ENCODE data around the gene CLCN4. TPM values are rescaled to one million over a fixed set of nuclear protein-coding genes. Genes with fewer than 3 reads are reported as not detected.

CLCN4 gene
- total RNA-seq, 1 donor from 2014 or later, result 4.2 TPM

DNA sequence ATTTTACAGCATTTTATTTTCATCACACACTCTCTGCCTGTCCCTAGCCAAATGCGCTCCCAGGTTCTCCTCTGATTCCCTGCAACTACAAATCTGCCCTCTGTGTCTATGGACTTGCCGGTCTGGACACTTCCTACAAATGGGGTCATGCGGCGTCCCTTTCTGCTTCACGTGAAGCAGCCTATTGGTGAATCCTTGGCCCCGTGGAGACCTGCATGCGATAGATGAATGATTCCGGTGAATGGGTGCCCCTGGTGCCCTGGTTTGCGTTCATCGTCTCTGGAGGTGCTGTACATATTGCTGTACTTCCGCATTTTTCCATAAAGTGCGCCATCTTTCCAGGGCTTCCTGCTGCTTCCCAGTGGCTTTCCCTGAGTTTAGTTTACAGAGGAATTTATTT, 27.5 kb upstream of the CLCN4 start:
- DNase-seq (ENCODE audit: low read depth), result no peak

DNA sequence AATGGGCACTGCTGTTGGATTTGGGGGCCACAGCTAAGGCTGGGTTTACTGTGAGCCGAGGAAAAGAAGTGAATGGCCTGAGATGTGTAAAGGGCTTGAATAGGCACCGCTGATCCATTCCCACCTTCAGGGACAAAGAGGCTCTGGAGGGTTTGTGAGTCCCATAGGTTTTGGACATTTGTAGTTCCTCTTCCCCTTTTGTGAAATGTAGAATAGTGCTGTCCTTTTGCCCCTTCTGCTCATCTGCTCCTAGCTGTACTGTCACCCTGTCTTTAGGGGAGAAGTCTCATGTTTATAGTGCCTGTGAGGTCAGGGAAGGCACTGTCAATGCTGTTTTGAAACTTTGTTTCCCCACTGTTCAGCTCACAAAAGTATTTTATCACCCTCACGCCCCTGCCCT, 26.4 kb upstream of the CLCN4 start:
- DNase-seq (ENCODE audit: low read depth), result no peak

DNA sequence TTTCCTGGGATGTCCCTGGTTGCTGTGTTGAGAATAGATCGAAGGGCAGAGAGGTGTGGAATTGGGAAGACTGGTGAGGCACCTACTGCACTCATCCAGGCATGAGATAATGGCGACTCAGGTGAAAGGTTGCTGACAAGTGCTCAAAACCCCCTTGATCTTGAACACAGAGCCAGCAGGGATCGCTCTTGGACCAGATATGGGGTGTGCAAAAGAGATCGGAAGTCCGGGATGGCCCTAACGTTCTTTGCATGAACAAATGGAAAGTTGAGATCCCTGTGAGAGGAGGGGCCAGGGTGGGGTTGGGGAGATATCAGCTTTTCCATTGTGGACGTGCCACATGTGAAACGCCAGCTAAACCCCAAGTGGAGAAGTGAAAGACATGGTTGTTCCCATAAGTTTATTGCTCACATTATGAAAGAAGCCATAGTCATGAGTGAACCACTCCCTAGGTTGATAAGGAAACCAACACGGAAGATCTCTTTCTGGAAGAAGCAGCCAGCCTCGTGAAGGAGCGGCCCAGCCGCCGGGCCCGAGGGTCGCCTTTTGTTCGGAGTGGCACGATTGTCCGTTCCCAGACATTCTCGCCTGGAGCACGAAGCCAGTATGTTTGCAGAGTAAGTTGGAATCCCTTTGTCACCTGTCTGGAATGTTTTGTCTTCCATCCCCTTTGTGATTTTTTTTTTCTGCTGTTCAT, 22.6 kb upstream of the CLCN4 start:
- DNase-seq (ENCODE audit: low read depth), result no peak

DNA sequence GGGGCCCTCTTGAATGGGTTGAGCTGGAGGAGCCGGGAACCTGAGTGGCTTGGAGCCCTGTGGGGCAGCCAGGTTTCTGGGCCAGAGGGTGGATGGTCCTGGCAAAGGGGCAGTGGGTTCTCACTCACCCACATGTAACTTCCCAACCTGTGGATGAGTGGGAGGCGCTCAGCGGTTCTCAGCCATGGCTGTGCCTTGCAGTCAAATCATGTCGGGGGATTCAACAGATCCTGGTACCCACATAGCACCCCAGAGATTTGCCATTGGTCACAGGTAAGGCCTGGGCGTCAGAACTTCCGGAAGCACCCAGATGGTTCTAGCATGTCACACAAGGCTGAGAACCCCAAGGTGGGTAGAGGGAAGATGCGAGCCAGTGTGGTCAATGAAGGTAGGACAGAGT, 21.9 kb upstream of the CLCN4 start:
- DNase-seq (ENCODE audit: low read depth), result no peak

DNA sequence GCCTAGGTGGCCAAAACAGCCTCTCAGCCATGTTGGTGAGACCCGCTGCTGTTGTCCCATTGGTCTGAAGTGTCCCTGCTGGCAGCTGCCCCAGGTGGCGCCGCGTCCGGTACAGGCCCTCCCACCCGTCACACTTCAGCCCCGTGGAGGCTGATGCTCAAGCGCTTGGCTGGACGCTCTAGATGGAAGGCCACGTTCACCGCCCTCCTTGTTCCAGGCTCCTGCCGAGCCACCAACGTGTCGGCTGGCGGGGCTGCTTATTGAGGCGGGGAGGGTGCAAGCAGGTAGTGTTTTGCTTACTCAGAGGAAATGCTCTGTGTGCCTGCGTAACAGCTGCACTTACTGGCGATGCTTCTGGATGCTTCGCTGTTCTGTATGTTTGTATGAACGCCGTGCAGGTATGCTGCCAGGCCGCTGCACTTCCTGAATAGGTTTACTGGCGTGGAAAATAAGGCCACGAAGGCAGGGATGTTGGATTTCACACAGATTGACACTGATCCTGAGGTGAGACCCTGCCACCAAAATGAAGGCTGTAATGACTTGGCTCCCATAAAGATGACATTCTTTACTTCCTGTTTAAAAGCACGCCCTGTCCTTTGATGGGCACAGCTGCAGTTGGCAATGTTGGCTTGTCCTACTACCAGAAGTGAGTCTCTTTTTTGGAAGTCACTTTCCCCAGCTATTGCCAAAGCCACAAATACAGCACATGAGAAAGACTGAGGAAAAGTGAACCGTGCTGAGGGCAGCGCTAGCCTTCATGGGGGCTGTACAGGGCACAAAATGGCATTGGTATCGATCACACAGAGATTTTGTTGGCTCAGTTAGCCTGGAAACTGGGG, 21.0 kb upstream of the CLCN4 start:
- no peak for DNase-seq (ENCODE audit: low read depth)

DNA sequence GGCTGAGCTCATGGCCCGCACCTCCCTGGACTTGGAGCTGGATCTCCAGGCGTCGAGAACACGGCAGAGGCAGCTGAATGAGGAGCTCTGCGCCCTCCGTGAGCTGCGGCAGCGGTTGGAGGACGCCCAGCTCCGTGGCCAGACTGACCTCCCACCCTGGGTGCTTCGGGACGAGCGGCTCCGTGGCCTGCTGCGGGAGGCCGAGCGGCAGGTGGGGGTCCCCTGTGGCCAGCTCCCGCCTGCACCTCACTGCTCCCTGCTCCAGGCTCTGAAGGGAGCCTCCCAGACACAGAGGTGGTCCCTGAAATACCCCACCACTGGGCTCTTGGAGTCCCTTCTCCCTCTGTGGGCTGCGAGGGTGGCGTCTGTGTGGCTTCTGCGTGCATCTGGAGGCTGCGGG, 18.0 kb upstream of the CLCN4 start:
- DNase-seq (ENCODE audit: low read depth), result no peak

DNA sequence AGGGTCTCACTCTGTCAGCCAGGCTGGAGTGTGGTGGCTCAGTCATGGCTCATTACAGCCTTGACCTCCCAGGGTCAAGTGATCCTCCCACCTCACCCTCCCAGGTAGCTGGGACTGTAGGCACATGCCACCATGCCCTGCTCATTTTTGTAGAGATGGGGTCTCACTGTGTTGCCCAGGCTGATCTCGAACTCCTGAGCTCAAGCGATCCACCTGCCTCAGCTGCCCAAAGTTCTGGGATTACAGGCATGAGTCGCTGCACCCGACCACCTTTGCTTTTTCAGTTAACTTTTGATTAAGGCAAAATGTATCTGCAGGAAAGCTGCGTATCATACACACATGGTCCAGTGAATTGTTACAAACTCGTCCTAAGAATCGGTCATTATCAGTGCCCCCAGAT, 16.5 kb upstream of the CLCN4 start:
- DNase-seq (ENCODE audit: low read depth), result no peak

DNA sequence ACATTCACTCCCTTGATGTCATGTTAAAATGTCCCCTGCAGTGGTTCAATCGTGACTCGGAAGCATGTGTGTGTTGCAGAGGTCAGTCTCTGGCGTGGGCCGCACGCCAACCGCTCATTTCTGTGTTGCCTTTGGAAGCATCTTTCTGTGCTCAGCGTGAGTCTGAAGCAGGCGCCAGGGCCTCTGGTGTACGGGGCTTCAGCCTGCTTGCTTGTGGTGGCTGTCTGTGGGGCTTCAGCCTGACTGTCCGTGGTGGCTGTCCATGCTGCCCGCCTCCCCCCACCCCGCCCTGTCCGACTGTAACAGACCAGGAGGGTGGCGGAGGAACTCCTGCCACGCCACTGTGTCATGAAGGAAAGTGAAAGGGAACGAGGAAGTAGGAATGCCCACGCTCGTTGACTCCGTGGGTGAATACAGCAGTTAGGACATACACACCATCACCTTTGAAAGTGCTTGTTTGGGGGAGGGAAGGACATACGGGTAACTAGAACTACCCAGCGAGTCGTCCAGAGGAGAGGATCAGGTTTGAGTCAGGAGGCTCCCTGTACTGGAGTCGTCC, 14.7 kb upstream of the CLCN4 start:
- no peak for DNase-seq (ENCODE audit: low read depth)

DNA sequence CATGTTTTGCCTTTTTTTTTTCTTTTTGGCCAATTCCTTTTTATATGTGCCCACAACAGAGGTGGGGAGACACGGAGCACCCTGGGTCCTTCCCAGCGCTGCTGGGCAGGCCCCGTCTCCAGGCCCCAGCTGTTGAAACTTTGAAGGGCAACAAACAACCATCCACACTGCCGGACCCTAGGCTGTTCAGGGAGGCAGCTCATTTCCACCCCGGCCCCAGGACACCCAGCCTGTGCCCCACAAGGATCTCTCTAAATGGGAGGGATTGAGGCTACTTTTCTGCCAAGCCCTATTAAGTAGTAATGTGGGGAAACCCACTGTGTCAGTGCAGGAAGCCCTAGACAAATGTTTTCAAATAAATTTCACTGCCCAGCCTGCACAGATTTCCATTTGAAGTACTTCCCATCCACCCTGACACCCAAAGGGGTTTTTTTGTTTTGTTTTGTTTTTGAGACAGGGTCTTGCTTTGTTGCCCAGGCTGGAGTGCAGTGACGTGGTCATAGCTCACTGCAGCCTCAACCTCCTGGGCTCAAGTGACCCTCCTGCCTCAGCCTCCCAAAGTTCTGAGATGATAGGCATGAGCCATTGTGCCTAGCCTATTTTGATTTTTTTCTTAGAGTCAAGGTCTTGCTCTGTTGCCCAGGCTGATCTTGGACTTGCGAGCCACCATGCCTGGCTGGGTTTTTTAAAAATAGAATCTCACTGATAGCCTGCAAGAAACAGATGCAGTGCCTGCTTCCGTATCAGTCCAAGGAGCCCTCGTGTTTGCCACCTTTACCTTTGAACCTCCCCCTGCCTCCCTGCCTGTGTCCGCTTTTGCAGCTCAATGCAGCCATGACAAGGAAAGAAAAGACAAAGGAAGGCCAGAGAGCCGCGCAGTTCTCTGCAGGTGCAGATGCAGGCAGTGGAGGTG, 13.4 kb upstream of the CLCN4 start:
- DNase-seq (ENCODE audit: low read depth), result no peak

DNA sequence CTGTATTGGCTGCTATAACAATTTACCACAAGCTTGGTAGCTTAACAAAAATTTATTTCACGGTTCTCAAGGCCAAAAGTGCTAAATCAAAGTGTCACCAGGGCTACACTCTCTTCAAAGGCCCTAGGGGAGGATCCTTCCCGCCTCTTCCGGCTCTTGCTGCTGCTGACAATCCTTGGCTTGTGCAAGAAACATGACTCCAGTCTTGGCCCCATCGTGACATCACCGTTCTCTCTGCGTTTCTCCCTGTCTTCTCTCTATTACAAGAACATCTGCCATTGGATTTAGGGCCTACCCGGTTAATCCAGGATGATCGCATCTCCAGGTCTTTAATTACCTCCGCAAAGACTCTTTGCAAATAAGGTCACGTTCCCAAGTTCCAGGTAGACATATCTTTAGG, 10.4 kb upstream of the CLCN4 start:
- no peak for DNase-seq (ENCODE audit: low read depth)

DNA sequence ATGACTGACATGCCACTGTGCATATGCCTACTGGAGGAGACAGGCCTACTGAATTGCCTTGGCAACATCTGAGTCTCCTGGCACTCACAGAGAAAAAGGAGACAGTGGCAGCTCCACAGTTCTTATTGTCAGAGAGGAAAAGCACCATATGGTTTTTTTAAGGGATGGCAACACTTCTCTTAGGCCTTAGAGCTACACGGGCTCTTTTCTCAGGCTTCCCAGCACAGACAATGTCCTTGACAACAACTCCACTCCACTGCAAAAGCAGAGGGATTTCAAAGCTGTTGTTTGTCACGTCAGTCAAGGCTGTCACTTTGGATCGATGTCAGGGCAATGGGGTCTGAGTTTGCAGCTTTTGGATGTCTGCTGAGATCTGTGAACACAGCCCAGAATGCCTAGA, 4.7 kb upstream of the CLCN4 start:
- DNase-seq (ENCODE audit: low read depth), result no peak

DNA sequence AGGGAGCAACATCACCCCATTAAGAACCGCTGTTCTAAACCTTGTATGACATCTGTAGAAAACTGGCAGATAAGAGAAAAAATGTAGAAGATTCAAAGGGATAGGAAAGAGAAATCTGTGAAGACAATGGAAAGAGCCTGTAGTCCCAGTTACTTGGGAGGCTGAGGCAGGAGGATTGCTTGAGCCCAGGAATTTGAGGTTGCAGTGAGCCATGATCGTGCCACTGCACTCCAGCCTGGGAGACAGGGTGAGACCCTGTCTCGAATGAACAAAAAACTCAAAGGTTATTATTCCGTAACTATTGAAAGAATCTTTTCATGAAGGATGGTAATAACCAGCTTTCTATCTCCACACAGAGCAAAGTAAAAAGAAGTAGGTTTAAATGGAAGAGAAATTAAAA, 1.6 kb upstream of the CLCN4 start:
- DNase-seq (ENCODE audit: low read depth), result no peak

DNA sequence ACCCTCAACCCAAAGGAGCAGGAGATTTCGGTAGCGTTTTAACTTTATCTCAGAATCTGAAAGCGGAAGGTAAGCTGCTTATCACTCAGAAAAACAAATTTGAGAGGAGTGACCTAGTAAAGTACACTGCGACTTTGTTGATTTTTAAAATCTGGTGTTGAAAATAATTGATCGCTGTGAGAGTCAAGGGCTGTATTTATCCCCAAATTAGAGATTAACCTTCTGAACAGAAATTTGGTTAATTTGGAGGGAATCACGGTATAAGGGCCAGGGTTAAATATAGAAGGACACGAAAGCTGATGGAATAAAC, 212 bp downstream of the CLCN4 start:
- DNase-seq (ENCODE audit: low read depth), result no peak

DNA sequence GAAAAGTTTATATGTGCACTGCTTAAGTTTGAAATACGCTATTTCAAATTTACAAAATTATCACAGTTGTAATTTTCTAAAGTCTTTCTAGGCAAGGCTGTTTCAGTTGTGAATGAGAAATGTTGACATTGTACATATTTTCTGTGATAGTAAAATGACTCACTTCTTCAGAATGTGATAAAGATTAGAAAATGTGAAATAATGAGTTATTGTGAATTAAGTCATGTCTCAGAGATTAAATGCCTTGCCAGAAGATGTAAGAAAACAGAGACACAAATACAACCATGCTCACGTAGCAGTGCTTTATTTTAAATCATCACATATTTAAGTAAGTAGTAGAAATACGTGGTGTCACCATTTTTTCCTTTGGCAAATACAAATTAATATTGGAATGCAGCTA, 768 bp downstream of the CLCN4 start:
- no peak for DNase-seq (ENCODE audit: low read depth)

DNA sequence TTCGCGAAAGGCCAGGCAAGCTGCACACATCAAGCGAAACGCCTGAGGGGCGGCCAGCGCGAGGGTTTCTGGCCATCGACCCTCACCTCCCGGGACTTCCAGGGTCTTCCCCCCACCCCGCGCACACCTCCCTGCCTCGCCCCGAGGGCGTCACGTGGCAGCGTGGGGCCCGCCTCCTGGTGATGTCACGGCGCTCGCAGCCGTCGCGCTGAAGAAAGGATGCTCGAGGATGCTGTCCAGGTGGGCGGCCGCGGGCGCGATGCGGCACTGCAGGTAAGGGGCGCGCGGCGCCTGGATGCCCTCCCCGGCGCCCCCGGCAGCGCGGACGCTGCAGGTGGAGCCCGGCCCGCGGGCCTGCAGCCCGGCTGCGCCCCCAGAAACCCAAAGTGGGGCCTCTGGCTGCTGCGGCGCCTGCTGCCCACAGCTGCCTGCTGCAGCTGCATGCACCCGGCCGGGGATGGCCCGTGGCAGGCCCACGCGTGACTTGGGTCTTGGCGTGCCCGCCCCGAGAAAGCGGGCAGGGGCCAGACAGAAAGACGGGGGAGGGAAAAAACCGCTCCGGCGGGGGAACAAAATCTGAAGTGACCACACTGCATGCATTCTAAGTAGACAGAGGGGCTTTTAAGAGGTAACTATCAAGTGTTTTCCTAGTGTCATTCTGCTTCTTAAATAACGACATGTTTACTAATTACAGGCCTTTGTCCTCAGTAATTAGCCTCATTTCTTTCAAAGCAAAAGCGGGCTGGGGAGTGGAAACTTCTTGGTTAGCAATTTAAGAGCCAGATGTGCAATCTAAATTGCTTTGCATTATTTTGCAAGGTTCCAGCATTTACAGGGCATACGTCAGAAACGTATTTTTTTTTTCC, 1.7 kb downstream of the CLCN4 start:
- DNase-seq (ENCODE audit: low read depth), result no peak

DNA sequence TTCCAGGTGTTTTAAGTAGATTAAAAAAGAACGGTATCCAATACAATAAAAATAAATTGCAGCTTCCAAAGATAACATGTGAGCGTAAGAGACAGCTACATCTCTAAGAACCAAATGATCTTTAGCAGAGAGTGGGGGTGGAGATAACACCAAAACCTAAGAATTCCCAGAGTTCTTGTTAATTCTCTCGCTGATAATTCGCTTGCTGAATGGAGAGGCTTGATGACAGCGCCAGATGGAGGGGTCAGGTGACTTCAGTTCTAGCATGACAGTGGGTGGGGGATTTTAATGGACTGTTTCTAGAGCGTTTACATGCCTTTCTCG, 2.3 kb downstream of the CLCN4 start:
- no peak for DNase-seq (ENCODE audit: low read depth)

DNA sequence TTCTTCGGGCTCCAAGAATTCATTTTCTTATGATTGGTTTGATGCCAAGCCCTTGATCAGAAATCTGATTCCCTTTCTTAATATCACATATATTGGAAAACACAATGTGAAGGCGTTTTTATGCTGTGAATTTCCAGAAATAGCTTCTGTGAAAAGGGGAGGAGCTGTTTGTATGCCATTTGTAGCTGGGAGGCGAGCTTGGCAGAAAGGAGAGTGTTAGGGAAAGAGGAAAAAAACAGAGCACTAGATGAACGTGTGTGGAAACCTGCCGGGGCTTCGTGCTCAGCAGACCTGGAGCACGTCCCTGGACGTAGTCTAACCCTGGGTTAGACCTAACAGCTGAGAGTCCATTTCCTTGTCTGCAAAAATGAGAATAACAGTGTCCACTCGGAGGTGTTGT, 3.4 kb downstream of the CLCN4 start:
- DNase-seq (ENCODE audit: low read depth), result no peak

DNA sequence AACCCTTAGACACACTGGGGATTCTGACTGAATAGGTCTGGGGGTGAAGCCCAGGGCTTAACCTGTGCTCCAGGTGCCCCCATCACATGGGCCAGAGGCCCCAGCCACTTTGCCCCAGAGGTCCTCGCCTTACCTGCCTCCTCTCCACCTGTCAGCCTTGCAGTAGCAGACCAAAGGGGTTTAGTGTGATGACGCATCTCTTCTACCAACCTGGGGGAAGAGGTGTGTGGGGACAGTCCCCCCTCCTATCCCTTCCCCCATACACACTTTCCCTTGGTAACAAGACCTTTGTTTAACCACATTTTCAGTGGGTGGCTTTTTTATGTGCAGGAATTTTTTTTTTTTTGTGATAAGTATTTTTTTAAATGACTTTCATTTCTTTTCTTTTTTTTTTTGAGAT, 6.3 kb downstream of the CLCN4 start:
- no peak for DNase-seq (ENCODE audit: low read depth)

DNA sequence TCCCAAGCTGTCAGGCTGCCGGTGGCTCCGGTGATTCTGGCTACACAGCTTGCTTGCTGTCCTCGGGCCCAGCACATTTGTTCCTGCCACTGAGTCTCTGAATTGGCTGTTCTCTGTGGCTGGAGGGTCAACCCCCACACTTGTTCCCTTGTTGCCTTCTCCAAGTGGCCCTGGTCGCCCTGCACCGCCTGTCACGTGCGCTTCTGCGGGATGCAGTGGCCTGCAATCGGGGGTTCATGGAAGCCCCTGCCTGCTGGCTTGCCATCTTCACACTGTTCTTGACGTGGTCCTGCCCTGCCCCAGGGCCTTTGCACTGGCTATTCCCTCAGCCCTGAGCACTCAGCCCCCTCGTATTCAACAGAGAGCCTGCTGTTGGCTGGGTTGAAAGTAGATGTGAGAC, 8.1 kb downstream of the CLCN4 start:
- no peak for DNase-seq (ENCODE audit: low read depth)

DNA sequence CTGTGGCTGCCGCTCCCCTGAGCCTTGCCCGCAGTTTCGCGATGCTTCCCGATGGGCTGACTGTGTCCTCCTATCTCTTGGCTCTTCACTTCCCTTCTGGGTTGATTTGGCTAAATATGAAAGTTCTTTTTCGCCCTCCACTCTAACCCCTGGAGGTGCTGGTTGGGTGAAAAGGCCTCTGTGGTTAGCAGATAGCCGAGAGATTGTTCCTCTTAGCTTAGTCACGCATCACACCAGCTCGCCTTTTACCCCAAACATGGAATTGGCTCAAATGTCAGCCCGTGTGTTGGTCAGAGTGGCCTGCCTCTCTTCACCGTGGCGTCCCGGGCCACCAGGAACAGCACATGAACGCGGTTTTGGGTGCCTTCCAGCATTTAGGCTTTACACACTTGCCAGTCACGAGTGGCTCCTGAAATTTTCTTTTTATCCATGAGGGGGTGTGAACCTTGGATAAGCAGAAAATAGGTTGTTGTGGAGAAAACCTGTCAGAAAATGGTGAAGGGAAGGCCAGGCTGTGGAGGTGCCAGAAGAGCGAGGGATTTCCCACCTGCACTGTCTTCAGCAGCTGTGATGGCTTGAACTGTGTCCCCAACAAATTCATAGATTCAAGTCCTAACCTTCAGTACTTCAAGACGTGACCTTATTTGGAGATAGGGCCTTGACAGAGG, 8.9 kb downstream of the CLCN4 start:
- DNase-seq (ENCODE audit: low read depth), result no peak

DNA sequence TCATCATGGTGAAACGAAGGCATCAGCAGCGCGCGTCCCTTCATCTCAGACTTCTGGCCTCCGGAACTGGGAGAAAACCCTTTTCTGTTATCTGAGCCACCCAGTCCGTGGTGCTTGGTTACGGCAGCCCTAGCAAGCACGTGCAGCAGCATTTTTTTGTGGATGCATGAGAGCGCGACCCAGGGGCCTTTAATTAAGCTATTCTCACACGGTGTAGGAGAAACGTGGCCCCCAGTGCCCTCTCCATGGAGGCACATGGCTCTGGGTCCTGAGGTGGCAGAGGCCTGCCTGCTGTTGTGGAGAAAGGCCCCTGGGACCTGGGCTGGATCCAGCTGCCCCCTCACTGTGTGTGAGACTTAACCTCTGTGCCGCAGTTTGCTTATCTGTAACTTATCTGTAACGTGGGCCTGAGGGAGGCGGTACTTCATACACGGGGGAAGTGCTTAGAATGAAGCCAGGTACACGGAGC, 9.5 kb downstream of the CLCN4 start:
- DNase-seq (ENCODE audit: low read depth), result no peak

Measured in renal cortical epithelial cell (primary cell).